NCI-H82 treated with DMSO at 0.1 percent for 48 hours (cell line): ENCODE results near the gene NMNAT2.

Source experiments
- DNase-seq: peaks from one replicate; lab custom pipeline; 2025; ENCODE audit not compliant: unreplicated experiment; lab: John Stamatoyannopoulos, UW

The NMNAT2 gene

DNA sequence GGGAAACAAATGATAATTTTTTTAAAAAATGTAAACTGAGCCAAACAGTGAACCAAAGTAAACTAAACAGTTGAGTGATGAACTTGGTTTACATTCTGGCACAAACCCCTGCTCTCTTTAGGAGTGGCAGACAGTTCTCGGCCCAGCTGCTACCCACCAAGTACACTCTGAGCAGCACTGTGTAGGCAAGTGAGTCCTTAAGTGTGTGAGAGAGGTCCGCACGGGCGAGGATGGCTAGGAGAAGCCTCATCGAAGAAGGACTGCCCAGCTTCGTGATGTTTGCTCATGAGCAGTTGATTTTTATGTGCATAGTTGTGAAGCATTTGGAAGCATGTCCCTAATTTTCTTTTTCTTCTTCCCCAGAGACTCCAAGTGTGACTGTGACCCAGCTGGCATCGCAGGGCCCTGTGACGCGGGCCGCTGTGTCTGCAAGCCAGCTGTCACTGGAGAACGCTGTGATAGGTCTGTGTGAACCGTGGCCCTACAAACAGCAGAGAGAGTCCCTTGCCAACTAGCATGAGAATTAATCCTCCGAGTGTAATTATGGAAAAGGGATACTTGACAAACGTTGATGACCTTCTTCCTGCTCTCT lies 200.1 kb downstream of the NMNAT2 start:
- no peak for DNase-seq

DNA sequence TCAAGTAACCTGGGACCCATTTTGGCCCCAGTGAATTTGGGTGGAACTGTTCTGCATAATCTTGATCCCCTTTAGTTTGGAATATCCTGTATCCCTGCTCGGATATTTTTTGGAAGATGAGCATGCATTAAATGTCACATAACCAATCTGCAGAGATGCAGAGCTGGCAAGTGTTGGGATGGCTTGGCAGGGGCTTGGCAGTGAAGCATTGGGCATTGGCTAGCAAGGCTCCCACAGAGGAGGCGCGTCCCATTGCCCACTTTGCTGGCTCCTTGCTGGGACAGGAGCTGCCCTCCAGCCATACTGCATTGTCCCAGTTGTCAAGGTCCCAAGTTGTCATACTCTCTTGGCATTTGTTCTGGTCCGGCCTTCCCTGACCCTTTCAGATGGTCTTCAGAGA lies 202.2 kb downstream of the NMNAT2 start:
- DNase-seq, result no peak

DNA sequence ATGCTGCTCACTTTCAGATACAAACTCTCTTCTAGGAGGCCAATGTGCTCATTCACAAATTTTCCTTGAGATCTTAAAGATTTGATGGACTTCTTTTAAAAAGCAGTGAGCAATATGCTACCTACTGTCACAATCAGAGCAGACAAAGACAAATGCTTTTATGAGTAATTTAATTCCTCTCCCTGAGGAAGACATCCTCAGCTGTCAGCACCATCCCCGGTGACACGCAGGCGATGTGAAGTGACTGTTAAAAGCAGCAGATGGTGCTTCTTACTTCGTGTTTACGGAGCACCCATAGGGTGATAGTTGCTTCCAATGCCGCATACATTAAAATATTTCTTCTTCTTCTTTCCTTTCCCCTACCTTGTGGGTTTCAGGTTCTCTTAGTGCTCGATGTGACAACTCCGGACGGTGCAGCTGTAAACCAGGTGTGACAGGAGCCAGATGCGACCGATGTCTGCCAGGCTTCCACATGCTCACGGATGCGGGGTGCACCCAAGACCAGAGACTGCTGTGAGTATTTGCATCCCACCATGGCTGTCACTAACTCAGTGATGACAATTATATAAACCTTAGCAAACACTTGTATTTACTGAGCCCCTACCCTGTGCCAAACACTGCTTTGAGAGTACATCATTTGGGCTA lies 203.0 kb downstream of the NMNAT2 start:
- DNase-seq, result no peak

DNA sequence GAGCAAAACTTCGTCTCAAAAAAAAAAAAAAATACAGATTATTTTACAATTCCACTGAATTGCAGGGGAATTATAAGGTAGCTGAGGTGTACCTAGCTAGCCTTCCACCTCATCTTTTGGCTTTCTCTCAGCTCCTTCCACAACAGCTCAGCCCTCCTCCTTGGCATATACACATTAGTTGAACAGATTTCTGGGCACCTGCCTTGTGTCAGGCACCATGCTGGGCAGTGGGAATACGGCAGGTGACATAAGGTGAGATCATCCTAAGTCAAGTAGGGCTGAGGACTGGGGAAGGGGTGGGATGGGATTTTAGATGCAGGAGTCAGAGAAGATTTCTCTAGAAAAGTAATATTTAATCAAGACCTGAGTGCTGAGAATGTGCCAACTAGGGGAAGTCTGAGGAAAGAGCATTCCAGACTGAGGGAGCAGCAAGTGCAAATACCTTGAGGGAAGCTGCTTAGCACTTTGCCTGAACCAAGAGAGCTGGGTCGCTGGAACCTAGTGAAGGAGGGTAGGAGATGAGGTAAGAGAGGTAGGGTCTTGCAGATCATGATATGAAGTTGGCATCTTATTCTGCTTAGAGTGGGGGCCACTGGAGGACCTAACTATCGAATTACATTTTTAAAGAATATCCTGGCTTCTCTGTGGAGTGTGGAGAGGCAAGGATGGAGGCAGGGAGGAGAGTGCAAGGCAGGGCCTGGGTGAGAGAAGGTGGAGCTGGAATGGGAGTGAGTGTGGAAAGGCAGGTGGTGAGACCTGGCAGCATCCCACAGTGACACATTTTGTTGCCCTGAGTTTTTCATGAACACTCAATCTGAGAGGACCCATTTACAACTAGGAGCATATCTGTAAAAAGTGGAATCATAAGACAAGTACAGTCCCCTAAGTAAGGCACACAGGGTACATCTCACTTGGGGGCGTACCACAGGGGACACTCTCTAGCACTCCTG lies 203.9 kb downstream of the NMNAT2 start:
- DNase-seq, result no peak

DNA sequence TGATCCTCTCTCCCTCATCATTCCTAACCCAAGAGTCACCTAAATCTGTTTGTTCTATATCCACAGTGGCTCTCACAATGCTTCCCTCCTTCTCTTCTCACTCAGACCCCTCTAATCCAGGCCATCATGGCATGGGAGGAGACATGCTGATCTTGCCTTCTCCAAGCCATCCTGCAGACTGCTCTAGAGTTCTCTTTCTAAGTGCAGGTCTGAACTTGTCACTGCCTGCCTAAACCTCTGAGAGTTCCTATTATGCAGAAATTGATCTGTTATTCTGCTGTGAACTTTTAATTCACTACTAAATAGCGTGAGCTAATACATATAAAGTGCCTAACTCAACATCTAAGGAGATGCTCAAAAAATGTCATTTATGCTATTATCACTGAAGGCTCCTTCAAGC lies 205.3 kb downstream of the NMNAT2 start:
- DNase-seq, result no peak

DNA sequence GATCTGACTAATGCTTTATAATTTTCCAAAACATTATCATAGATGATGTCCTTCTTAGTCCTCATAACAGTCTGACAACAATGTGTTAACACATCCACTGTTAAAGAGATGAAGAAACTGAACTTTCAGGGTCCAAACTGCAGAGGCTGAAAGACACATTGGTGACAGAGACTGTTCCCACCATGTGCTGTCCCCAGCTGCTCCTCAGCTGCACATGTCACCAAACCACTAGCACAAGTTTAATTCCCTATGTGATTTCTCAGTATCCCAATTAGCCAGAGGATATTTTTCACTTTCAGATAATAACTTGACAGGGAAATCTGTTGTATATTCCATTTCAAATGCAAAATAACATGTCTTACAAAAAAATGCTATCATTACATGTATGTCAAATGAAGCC lies 207.5 kb downstream of the NMNAT2 start:
- DNase-seq, result no peak

DNA sequence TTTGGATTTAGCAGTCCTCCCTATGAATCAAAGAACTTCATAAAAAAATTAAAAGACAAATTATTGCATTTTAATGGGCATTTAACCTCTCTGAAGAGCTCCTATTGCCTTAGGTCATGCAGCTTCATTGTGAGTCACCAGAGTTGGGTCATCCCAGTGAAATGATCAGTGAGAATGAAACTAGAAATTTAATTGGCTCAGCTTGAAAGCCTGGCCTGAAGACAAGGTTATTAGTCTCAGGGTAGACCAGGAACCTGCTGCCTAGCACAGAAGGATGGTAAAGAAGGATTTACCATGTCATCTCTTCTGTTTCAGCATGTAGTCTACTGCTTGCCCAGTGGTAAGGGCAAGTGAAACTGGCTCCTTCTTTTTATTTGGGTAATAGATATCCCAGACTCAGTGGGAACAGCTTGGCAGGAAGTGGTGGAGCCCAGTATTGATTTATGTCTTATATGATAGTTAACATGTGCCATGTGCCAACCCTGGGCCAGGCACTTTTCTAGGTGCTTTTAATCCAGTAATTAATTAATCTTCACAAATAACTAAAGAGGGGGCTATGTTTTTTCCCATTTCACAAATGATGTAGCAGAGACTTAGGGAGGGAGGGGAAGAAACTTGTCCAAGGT lies 208.5 kb downstream of the NMNAT2 start:
- DNase-seq, result no peak

DNA sequence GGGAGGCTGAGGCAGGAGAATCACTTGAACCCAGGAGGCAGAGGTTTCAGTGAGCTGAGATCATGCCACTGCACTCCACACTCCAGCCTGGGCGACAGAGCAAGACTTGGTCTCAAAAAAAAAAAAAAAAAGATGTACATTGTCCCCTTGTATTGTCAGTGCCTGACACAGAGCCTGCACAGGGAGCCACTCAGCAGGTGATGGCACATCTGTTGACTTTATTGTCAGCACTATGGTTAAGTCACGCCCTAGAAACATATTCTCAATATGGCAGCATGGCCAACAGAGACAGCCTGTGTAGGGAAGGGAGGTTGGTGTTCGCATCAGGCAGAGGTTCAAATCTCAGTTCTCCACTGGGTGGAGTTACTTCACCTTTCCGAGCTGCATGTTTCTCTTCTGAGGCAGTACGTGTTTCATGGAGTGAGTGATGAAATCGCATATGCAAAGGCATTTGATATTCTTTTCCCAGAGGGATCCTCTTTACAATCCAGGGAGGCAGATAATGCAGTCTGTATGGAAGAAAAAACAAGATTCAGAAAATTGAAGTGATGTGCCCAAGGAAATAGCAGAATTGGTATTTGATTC lies 211.6 kb downstream of the NMNAT2 start:
- DNase-seq, result no peak

DNA sequence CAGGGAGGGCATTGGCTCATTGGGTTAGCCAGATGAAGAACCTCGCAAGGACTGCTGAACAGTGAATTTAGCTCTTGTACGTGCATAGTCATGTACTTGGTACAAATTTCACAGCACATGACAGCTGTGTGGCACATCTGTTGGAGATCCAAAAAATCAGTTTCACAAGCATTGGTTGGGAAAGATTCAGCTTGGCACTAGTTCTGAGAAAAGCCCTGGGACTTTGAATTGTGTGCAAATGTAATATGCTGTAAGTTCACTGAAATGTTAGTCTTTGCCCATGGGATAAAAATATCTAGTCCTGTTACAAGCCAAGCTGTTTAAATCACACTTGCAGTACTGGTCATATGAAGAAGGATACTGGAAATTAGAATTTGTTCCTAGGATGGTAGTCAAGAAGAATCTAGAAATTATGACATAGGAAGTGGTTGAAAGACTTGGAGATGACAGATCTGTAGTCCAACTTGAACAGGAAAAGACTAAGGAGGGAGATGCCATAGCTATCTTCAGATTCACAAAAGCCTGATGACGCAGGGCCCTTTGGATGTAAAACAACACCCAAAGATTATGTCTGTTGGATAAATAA lies 212.9 kb downstream of the NMNAT2 start:
- DNase-seq, result no peak

DNA sequence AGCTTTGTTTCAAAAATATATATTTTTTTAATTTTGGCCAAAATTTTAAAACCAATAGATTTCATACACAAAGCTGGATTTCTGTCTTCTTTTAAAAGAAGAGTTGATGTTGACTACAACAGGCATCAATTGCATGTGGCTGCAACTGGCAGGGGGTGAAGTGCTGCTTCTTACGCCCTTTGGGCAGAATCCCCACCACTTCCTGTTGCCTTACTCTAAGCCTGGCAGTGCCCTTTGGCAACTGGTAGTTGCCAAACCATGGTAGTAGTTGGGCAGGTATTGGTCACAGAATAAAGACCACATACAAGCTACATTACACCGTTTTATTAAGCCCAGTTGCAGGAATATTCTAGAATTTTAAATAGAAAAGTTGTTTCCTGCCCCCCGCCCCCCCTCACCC lies 215.1 kb downstream of the NMNAT2 start:
- DNase-seq, result no peak

DNA sequence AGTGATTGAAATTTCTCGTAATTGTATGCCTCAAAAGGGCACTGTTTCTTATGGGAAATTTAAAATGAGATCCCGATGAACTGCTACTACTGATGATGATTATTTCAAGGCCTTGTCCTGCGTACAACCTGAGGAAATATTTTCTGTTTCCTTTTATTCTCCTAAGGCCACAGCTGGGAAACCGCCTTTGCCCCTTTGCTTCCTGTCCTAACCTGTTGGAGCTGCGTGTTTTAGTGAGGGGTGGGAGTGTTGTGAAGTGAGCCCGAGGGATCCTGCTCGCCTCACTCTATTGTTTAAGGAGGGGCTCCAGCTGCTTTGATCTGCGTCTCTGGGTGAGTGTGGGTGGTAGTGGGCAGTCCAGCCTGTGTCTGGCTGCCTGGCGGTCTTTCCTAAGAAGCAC lies 217.7 kb downstream of the NMNAT2 start:
- no peak for DNase-seq

DNA sequence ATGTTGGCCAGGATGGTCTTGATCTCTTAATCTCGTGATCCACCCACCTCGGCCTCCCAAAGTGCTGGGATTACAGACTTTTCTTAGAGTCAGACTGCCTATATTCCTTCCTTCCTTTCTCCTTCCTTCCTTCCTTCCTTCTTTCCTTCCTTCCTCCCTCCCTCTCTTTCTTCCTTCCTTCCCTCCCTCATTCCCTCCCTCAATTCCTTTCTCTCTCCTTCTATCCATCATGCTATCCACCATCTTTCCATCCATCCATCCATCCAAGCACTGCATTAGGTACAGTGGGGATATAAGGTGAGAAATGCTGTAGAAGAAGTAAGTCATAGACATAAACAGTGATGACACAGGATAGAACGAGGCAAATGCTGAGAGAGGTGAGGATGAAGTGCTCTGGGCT lies 218.9 kb downstream of the NMNAT2 start:
- no peak for DNase-seq

DNA sequence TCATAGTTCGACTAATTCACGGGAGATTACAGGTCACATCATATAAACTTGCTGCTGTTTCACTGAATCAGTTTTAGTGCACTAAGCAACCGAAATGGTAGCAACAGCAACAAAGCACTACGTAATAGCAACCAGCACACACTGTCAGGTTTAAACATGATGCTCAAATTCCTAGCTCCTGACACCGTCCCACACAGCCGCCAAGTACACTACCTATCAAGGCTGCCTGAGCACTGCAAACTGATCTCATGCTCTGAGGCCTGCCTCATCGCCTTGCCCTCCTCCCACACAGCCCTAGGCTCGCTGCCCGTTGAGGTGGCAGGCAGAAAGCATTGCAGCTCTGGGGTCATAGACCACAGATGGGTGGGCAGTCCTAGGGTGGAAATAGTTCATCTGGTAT lies 219.7 kb downstream of the NMNAT2 start:
- DNase-seq, result no peak
